Spleen (tissue), 7 donors: ENCODE measurements around the gene SNX5.

Experiments used
- CTCF ChIP-seq, 11 experiments: fragments of 200-600 bp in 7 of 11; fragments of 450-650 bp in 4 of 11; sonication (generic) in 4 of 11; IDR thresholded peaks in 8 of 11; conservative IDR thresholded peaks in 3 of 11; 1 replicate in 7 of 11; 2 replicates in 4 of 11; pipeline versions ENCODE4 v1.4.0 to v1.8.0; 2016 to 2021; ENCODE audit warnings: antibody characterized with exemption in 11 of 11, inconsistent platforms in 4 of 11, mild to moderate bottlenecking in 1 of 11
- POLR2A ChIP-seq, 3 donors: fragments of 450-650 bp; IDR thresholded peaks; one replicate each; pipeline ENCODE4 v1.5.1; 2017; ENCODE audit warnings: antibody characterized with exemption in 3 of 3, mild to moderate bottlenecking in 1 of 3
- donor health status: DM: no; HTN: no; CAD: no; lungs with moderate emphysema.
- donor health status: DM: no; HTN: no; CAD: no.
- donor health status: DM: no; HTN: no; CAD: no.

GRCh38 chr20:18011482-18011881 lies 42.9 kb upstream of the SNX5 start:
- TF ChIP-seq CTCF (IDR thresholded peaks at IDR 0.05 in 8 of 11, conservative IDR thresholded peaks at IDR 0.05 in 3 of 11) = no peak
- TF ChIP-seq POLR2A (IDR thresholded peaks at IDR 0.05) = no peak
